Sigmoid colon (tissue), 7 donors: ENCODE results near the gene KTN1. TPM values are rescaled to one million over a fixed set of nuclear protein-coding genes. Genes with fewer than 3 reads are reported as not detected.

Source experiments
- DNase-seq: peaks from one replicate; pipeline ENCODE4 v3.0.0-alpha.2; 2019
- H3K27ac ChIP-seq, 4 donors: fragments of 200-600 bp; sonication (generic); one replicate each; pipeline ENCODE4 v1.5.1; 2016 to 2019; ENCODE audit warnings: mild to moderate bottlenecking in 1 of 4
- H3K27me3 ChIP-seq, 3 donors: fragments of 200-600 bp; sonication (generic); one replicate each; pipeline ENCODE4 v1.5.1; 2019; ENCODE audit warnings: mild to moderate bottlenecking in 1 of 3
- H3K36me3 ChIP-seq, 4 donors: fragments of 200-600 bp; sonication (generic); one replicate each; pipeline ENCODE4 v1.5.1; 2016 to 2019
- H3K4me1 ChIP-seq, 4 donors: fragments of 200-600 bp; sonication (generic); one replicate each; pipeline ENCODE4 v1.5.1; 2017 to 2019
- H3K4me3 ChIP-seq, 4 donors: fragments of 200-600 bp; sonication (generic); one replicate each; pipeline ENCODE4 v1.5.1; 2017 to 2019; ENCODE audit warnings: mild to moderate bottlenecking in 2 of 4, moderate library complexity in 1 of 4
- H3K9me3 ChIP-seq, 4 donors: fragments of 200-600 bp in 3 of 4; sonication (generic) in 3 of 4; one replicate each; pipeline versions ENCODE4 v1.5.1 to v1.6.1; 2013 to 2019
- CTCF ChIP-seq, 4 experiments: fragments of 450-650 bp in 3 of 4; fragments of 200-600 bp in 1 of 4; IDR thresholded peaks; one replicate each; pipeline ENCODE4 v1.5.1; 2016 to 2019; ENCODE audit warnings: antibody characterized with exemption in 4 of 4, mild to moderate bottlenecking in 3 of 4, moderate library complexity in 2 of 4
- EP300 ChIP-seq, 4 donors: sonication (generic); formaldehyde crosslinking; IDR thresholded peaks; one replicate each; pipeline ENCODE4 v1.6.1; 2017; ENCODE audit warnings: antibody characterized with exemption in 4 of 4
- POLR2A ChIP-seq, 2 donors: fragments of 450-650 bp; IDR thresholded peaks; one replicate each; pipeline ENCODE4 v1.6.1; 2016; ENCODE audit warnings: antibody characterized with exemption in 2 of 2, mild to moderate bottlenecking in 2 of 2, moderate library complexity in 2 of 2
- POLR2AphosphoS5 ChIP-seq, 4 donors: sonication (generic); formaldehyde crosslinking; IDR thresholded peaks; one replicate each; pipeline ENCODE4 v1.6.1; 2017; ENCODE audit warnings: antibody characterized with exemption in 4 of 4
- WGBS, 2 donors: extraction: QIAGEN DNeasy Blood & Tissue Kit; methylation state at CpG; one replicate each; pipeline ENCODE4 v1.1.7; 2013; 5-methylcytosine and 5-hydroxymethylcytosine counted together
- intact Hi-C: fragments of 100-400 bp; cut with DNase I; formaldehyde crosslinking; loops from one replicate; pipeline ENCODE4 v1.15.1; 2023
- polyA plus RNA-seq, 3 donors: library from polyadenylated mRNA; stranded (reverse); fragments of 200-250 nt; gene quantifications; one replicate each; pipeline ENCODE4 v1.2.3, GENCODE V29; 2013
- total RNA-seq, 4 donors: library from RNA; depleted of rRNA; stranded (reverse); fragments of >200 nt; gene quantifications; one replicate each; pipeline ENCODE4 v1.1.0, GENCODE V29; 2016
- donor health status: healthy with polysubstance abuse.
- donor health status: Bipolar disorder and iron deficiency.
- donor health status: healthy.

Gene KTN1
- total and polyA plus RNA-seq, 7 donors, result 67.3 to 174 (median 120) TPM

- Histone ChIP-seq H3K27ac (no peak overlapping the region), H3K9me3 (peaks cover 0 to 3% (median 0%) of the 10 kb centered on the region in 4 donors), H3K4me3 (no peak overlapping the region), H3K4me1 (no peaks in the 10 kb centered on the region), H3K27me3 (no peaks in the 10 kb centered on the region), H3K36me3 (no peaks in the 10 kb centered on the region)
- no peak for TF ChIP-seq POLR2AphosphoS5 (IDR thresholded peaks at IDR 0.05)
- no peak for TF ChIP-seq POLR2A (IDR thresholded peaks at IDR 0.05)
- TF ChIP-seq CTCF (IDR thresholded peaks at IDR 0.05), result no peak
- TF ChIP-seq EP300 (IDR thresholded peaks at IDR 0.05), result no peak
- 94% methylated on average over 5 of the region's 5 CpGs for WGBS, 2 donors
- intact Hi-C loops, result no loop called here
- no peak for DNase-seq
Observed at GRCh38 chr14:55540847-55541773, 38.9 kb upstream of the KTN1 start.

- no peaks in the 10 kb centered on the region for H3K9me3 ChIP-seq
- H3K4me3 ChIP-seq, result no peak overlapping the region
- intact Hi-C loops, result no loop called here
- WGBS, 2 donors, result 52 to 78% methylated on average over 1 of the region's 1 CpG
- no peaks in the 10 kb centered on the region for H3K4me1 ChIP-seq
- no peak for DNase-seq
- no peaks in the 10 kb centered on the region for H3K36me3 ChIP-seq
- no peaks in the 10 kb centered on the region for H3K27me3 ChIP-seq
- TF ChIP-seq CTCF (IDR thresholded peaks at IDR 0.05) (no peak), POLR2A (IDR thresholded peaks at IDR 0.05) (no peak), POLR2AphosphoS5 (IDR thresholded peaks at IDR 0.05) (no peak), EP300 (IDR thresholded peaks at IDR 0.05) (no peak)
- no peak overlapping the region for H3K27ac ChIP-seq
Observed at GRCh38 chr14:55545779-55546178, 34.2 kb upstream of the KTN1 start.

- TF ChIP-seq POLR2AphosphoS5 (IDR thresholded peaks at IDR 0.05) (no peak), CTCF (IDR thresholded peaks at IDR 0.05) (no peak)
- WGBS, 2 donors, result 92 to 93% methylated on average over 3 of the region's 3 CpGs
- no peak for DNase-seq
Observed at GRCh38 chr14:55546212-55546874, 33.7 kb upstream of the KTN1 start.

GRCh38 chr14:55547650-55548315 lies 32.2 kb upstream of the KTN1 start:
- Histone ChIP-seq H3K27ac (no peak overlapping the region), H3K27me3 (no peaks in the 10 kb centered on the region), H3K9me3 (no peaks in the 10 kb centered on the region), H3K36me3 (no peaks in the 10 kb centered on the region), H3K4me3 (no peak overlapping the region), H3K4me1 (no peaks in the 10 kb centered on the region)
- 93% methylated on average over 3 of the region's 3 CpGs for WGBS, 2 donors
- no peak for DNase-seq
- TF ChIP-seq EP300 (IDR thresholded peaks at IDR 0.05) (no peak), POLR2A (IDR thresholded peaks at IDR 0.05) (no peak), POLR2AphosphoS5 (IDR thresholded peaks at IDR 0.05) (no peak), CTCF (IDR thresholded peaks at IDR 0.05) (no peak)
- intact Hi-C loops, result no loop called here

More at GRCh38 chr14:55546212-55546874, 33.7 kb upstream of the KTN1 start:
- no peak overlapping the region for H3K27ac ChIP-seq
- H3K4me1 ChIP-seq, result no peaks in the 10 kb centered on the region
- H3K9me3 ChIP-seq, result no peaks in the 10 kb centered on the region
- H3K4me3 ChIP-seq, result no peak overlapping the region
- H3K36me3 ChIP-seq, result no peaks in the 10 kb centered on the region
- intact Hi-C loops, result no loop called here
- H3K27me3 ChIP-seq, result no peaks in the 10 kb centered on the region
